RPMI7951 (cell line): ENCODE data around the gene ADARB1. TPM values are rescaled to one million over a fixed set of nuclear protein-coding genes. Genes with fewer than 3 reads are reported as not detected.

ENCODE experiments used
- DNase-seq: peaks from one replicate; pipeline ENCODE4 v3.0.0-alpha.2; 2012; ENCODE audit warnings: low read depth
- total RNA-seq: library from RNA; depleted of rRNA; stranded (reverse); fragments of >200 nt; shearing (Covaris generic); gene quantifications from 2 replicates; pipeline ENCODE4 v1.2.3, GENCODE V29; 2014

Gene ADARB1
- total RNA-seq, 1 experiment from 2014 or later = 1.2 TPM

GRCh38 chr21:45113543-45113942 lies 39.2 kb downstream of the ADARB1 start:
- DNase-seq = no peak

- DNase-seq = no peak
These were observed 39.7 kb downstream of the ADARB1 start for GRCh38 chr21:45114072-45114471.

- DNase-seq = no peak
These were observed 40.1 kb downstream of the ADARB1 start for GRCh38 chr21:45114475-45114874.

DNA sequence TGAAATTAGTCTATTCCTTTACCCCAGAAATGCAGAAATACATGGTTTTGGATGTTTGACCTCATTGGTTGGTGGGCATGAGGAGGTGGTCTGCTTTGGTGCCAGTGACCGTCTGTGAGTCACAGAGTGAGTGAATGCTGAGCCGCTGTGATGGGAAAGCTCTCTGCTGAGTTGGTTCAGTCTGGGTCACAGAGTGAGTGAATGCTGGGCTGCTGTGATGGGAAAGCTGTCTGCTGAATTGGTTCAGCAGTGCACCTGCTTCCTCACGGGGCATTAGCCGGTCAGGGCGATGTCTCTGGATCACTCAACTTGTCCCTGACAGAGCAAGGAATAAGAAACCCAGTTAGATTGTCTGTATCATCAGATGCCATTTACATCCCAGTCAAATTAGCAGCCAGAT lies 40.8 kb downstream of the ADARB1 start:
- no peak for DNase-seq

- DNase-seq = no peak
These were observed 41.7 kb downstream of the ADARB1 start for GRCh38 chr21:45116066-45116465.

- no peak for DNase-seq
These were observed 42.9 kb downstream of the ADARB1 start for GRCh38 chr21:45117314-45117713.

DNA sequence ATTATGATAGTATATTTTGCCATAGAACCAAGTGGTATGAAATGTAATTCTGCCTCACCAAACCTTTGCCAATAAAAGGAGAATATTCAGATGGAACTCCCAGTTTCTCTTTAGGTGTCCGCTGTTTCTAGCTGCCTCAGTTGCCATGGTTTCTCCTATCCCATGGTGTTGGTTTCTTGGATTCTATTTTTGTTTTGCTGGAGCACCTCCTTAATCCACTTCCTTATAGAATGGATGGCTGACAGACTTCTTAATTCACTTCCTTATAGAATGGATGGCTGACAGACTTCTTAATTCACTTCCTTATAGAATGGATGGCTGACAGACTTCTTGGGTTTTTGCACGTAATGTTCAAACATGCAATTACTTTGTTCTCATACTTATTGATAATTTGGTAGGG lies 43.7 kb downstream of the ADARB1 start:
- DNase-seq = no peak

GRCh38 chr21:45119812-45120211 lies 45.4 kb downstream of the ADARB1 start:
- DNase-seq = no peak

GRCh38 chr21:45120975-45121374 lies 46.6 kb downstream of the ADARB1 start:
- no peak for DNase-seq

GRCh38 chr21:45122030-45122429 lies 47.6 kb downstream of the ADARB1 start:
- DNase-seq = no peak

- no peak for DNase-seq
These were observed 48.2 kb downstream of the ADARB1 start for GRCh38 chr21:45122432-45123132.

DNA sequence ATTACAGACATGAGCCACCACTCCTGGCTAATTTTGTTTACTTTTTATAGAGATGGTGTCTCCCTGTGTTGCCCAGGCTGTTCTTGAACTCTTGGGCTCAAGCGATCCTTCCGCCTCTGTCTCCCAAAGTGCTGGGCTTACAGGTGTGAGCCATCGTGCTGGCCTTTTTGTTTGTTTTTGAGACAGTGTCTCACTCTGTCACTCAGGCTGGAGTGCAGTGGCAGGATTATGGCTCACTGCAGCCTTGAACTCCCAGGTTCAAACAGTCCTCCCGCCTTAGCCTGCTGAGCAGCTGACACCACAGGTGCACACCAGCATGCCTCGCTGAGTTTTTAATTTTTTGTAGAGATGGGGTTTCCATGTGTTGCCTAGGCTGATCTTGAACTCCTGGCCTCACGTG lies 49.1 kb downstream of the ADARB1 start:
- DNase-seq = no peak

DNA sequence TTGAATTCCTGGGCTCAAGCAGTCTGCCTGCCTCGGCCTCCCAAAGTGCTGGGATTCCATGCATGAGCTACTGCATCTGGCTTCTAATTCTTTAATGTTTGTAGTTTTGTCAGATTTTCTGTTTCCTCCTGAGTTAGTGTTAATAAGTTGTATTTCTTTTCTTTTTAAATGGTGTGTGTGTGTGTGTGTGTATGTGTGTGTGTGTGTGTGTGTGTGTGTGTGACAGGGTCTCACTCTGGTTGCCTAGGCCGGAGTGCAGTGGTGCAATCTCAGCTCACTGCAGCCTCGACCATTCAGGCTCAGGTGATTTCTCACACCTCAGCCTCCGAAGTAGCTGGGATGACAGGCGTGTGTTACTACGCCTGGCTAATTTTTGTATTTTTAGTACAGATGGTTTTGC lies 50.2 kb downstream of the ADARB1 start:
- DNase-seq = no peak

GRCh38 chr21:45125357-45125756 lies 51.0 kb downstream of the ADARB1 start:
- no peak for DNase-seq

GRCh38 chr21:45126204-45126626 lies 51.8 kb downstream of the ADARB1 start:
- DNase-seq = no peak

- no peak for DNase-seq
These were observed 52.6 kb downstream of the ADARB1 start for GRCh38 chr21:45126983-45127382.

DNA sequence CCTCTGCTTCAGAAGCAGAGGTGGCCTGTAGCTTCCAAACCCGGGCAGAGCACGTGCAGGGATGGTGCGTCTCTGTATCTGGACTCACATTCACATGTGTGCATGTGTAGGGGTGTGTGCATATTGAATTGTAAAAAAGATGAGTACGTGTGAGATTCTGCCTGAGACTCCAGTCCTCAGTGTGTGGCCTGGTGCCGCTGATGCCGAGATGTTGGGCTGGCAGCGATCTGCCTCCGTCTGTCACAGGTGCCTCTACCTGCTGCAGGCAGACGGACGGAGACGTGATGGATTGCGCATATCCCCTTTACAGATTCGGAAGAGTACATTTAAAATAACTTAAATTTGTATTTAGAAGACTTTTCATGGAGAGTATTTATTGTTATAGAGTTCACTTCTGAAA lies 53.6 kb downstream of the ADARB1 start:
- no peak for DNase-seq

- peak; percentile 65 for DNase-seq
These were observed 54.3 kb downstream of the ADARB1 start for GRCh38 chr21:45128613-45129188.

DNA sequence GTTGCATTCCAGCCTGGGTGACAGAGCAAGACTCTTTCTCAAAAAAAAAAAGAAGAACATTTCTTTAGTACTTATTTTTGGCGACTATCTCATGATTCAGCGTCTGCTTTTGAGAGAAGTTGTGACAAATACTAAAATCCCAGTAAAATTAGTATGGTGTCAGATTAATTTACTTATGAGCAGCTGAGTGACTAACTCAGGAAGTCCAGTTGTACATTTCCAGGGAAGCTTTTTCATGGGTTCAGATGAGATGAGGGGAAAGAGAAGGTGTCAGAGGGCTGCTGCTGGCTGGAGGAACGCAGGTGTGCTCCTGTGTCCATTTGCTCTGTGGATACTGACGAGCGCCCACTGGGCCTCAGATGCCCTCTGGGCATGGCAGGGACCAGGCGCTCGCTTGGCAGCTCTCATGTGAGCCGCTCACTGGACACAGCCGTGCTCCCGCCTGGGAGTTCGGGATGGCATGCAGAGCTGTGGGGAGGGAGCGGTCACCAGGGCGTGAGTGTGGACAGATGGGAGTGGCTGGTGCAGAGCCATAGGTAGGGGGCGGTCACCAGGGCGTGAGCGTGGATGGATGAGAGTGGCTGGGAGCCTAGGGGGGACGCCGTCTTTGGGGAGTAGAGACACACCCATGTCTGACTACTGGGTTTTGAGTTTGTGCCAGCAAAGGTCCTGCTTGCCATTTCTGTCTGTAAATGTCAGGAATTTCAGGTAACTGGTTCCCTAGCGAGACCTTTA lies 55.0 kb downstream of the ADARB1 start:
- peak; percentile 43 for DNase-seq

- DNase-seq = peak; percentile 58
These were observed 56.0 kb downstream of the ADARB1 start for GRCh38 chr21:45130324-45130774.

DNA sequence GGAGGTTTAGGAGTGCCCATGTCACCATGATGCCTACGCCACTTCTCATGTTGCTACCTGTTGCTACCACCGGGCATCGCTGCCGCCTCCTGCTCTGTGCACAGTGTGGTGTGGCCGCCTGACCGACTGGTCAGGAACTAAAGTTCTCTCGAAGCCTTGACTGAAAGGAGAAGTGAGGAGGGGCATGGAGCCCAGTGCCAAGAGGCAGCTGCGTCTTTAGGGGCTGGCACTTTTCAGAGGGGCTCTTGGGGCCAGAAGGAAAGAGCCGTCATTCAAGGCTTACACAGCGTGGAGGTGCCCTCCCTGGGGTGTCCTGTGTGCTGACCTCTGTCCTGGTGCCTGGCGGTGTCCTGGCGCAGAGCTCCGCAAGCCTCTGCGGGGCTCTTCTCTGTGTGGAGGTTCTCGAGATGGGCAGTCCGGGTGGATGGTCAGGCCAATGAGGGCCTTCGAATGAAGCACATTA lies 57.2 kb downstream of the ADARB1 start:
- no peak for DNase-seq

DNA sequence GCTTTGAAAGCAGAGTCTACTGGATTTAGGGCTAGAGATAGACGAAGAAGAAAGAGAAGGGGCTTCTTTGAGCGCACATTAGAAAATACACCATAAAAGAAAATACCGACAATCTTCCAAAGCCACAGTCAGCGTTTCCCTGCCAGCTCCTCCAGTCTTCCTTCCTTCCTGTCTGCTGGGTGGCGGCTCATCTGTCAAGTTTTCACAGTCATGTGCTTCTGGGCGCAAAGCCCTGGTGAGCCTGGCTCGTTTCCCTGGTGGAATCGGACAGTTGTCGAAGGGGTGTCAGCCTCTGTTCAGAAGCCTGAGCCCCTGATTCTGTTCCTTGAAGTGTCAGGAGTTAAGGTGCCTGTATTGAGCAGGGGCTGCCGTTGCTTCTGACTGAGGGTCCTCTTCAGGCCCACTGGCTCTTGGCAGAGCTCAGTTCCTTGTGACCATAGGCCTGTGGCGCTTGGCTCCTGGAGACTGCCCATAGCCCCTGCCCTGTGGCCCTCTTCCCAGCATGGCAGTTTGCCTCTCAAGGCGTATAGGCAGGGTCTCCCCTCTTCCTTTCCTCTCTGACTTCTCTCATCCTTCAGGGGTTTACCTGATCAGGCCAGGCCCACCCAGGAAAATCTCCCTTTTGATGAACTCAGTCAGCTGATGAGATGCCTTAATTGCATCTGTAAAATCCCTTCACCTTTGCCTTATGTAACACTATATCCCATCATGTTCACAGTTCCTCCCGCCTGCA lies 58.6 kb downstream of the ADARB1 start:
- peak; percentile 29 for DNase-seq
